Sigmoid colon (tissue), 4 donors: Measurements from ENCODE around the gene ADARB2.

Experiments used
- CTCF ChIP-seq, 4 experiments: fragments of 450-650 bp in 3 of 4; fragments of 200-600 bp in 1 of 4; IDR thresholded peaks; one replicate each; pipeline ENCODE4 v1.5.1; 2016 to 2019; ENCODE audit warnings: antibody characterized with exemption in 4 of 4, mild to moderate bottlenecking in 3 of 4, moderate library complexity in 2 of 4
- EP300 ChIP-seq, 4 donors: sonication (generic); formaldehyde crosslinking; IDR thresholded peaks; one replicate each; pipeline ENCODE4 v1.6.1; 2017; ENCODE audit warnings: antibody characterized with exemption in 4 of 4
- POLR2A ChIP-seq, 2 donors: fragments of 450-650 bp; IDR thresholded peaks; one replicate each; pipeline ENCODE4 v1.6.1; 2016; ENCODE audit warnings: antibody characterized with exemption in 2 of 2, mild to moderate bottlenecking in 2 of 2, moderate library complexity in 2 of 2
- POLR2AphosphoS5 ChIP-seq, 4 donors: sonication (generic); formaldehyde crosslinking; IDR thresholded peaks; one replicate each; pipeline ENCODE4 v1.6.1; 2017; ENCODE audit warnings: antibody characterized with exemption in 4 of 4

DNA sequence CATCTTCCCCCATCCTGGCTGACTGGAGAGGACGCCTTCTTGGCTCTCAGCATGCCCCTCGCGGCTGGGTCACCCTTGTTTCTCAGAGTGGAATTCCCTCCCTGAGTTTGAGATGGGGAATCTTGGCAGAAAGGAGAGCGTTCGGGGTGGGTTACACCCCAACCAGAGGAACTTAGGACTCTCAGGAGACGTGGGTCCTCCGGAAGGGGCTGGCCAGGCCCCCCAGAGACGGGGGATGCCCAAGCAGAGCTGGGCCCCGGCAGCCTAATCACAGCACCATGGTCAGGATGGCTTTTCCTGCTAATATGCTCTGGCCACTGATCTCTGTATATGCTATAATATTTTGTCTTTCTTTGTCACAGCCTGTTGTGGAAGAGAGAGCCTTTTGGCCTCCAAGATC, 466.8 kb downstream of the ADARB2 start:
- TF ChIP-seq CTCF (IDR thresholded peaks at IDR 0.05), result no peak
- no peak for TF ChIP-seq POLR2A (IDR thresholded peaks at IDR 0.05)
- no peak for TF ChIP-seq EP300 (IDR thresholded peaks at IDR 0.05)
- no peak for TF ChIP-seq POLR2AphosphoS5 (IDR thresholded peaks at IDR 0.05)
